ENCODE data around the gene EBNA1BP2.
"Not testable (repeated sequence)": the region's sequence is repeated elsewhere in the genome, so short reads cannot be mapped to it uniquely, and the experiment has no call there.

The EBNA1BP2 gene

GRCh38 chr1:43171312-43171875 is 696 bp downstream of the EBNA1BP2 start:
- DNase-seq (ENCODE audit: low read depth in 2 of 2): no peak

- DNase-seq (ENCODE audit: low read depth in 2 of 2): no peak
Observed at GRCh38 chr1:43165765-43166164, 6.3 kb downstream of the EBNA1BP2 start.

- DNase-seq (ENCODE audit: low read depth in 2 of 2): no peak
Observed at GRCh38 chr1:43165162-43165561, 6.9 kb downstream of the EBNA1BP2 start.

- DNase-seq (ENCODE audit: low read depth in 2 of 2): no peak
Observed at GRCh38 chr1:43156026-43156425, 16.1 kb downstream of the EBNA1BP2 start.

GRCh38 chr1:43153443-43153842 is 18.6 kb downstream of the EBNA1BP2 start:
- DNase-seq (ENCODE audit: low read depth in 2 of 2): no peak

- no peak for DNase-seq (ENCODE audit: low read depth in 2 of 2)
Observed at GRCh38 chr1:43152866-43153265, 19.2 kb downstream of the EBNA1BP2 start.

GRCh38 chr1:43149889-43150288 is 22.2 kb downstream of the EBNA1BP2 start:
- DNase-seq (ENCODE audit: low read depth in 2 of 2): no peak

GRCh38 chr1:43147625-43148327 is 24.3 kb downstream of the EBNA1BP2 start:
- DNase-seq (ENCODE audit: low read depth in 2 of 2): peak; percentile 13 to 38

- no peak for DNase-seq (ENCODE audit: low read depth in 2 of 2)
Observed at GRCh38 chr1:43144237-43144636, 27.9 kb downstream of the EBNA1BP2 start.

- no peak for DNase-seq (ENCODE audit: low read depth in 2 of 2)
Observed at GRCh38 chr1:43143441-43143888, 28.6 kb downstream of the EBNA1BP2 start.

- no peak for DNase-seq (ENCODE audit: low read depth in 2 of 2)
Observed at GRCh38 chr1:43140583-43140982, 31.5 kb downstream of the EBNA1BP2 start.

- DNase-seq (ENCODE audit: low read depth in 2 of 2): no peak
Observed at GRCh38 chr1:43140010-43140409, 32.1 kb downstream of the EBNA1BP2 start.

- DNase-seq (ENCODE audit: low read depth in 2 of 2): not testable (repeated sequence)
Observed at GRCh38 chr1:43139295-43139694, 32.8 kb downstream of the EBNA1BP2 start.

- no peak for DNase-seq (ENCODE audit: low read depth in 2 of 2)
Observed at GRCh38 chr1:43137445-43138052, 34.5 kb downstream of the EBNA1BP2 start.

- DNase-seq (ENCODE audit: low read depth in 2 of 2): no peak
Observed at GRCh38 chr1:43135857-43136781, 36.0 kb downstream of the EBNA1BP2 start.

GRCh38 chr1:43134640-43135039 is 37.5 kb downstream of the EBNA1BP2 start:
- DNase-seq (ENCODE audit: low read depth in 2 of 2): no peak

- DNase-seq (ENCODE audit: low read depth in 2 of 2): no peak
Observed at GRCh38 chr1:43134068-43134467, 38.0 kb downstream of the EBNA1BP2 start.

GRCh38 chr1:43129426-43129825 is 42.7 kb downstream of the EBNA1BP2 start:
- no peak for DNase-seq (ENCODE audit: low read depth in 2 of 2)

GRCh38 chr1:43128816-43129215 is 43.3 kb downstream of the EBNA1BP2 start:
- no peak for DNase-seq (ENCODE audit: low read depth in 2 of 2)

- no peak for DNase-seq (ENCODE audit: low read depth in 2 of 2)
Observed at GRCh38 chr1:43123031-43123430, 49.1 kb downstream of the EBNA1BP2 start.

GRCh38 chr1:43121256-43121900 is 50.7 kb downstream of the EBNA1BP2 start:
- DNase-seq (ENCODE audit: low read depth in 2 of 2): no peak
